HG03575 (cell line): ENCODE data around the gene HIC2.
"Not testable (repeated sequence)": the region's sequence is repeated elsewhere in the genome, so short reads cannot be mapped to it uniquely, and the experiment has no call there.

Source experiments
- ATAC-seq: cut with Tn5 transposase; IDR thresholded peaks from one replicate; pipeline ENCODE4 v1.9.1; 2021; ENCODE audit not compliant: unreplicated experiment, insufficient number of reproducible peaks, low FRiP score; ENCODE audit errors: extremely low read depth

HIC2 gene

GRCh38 chr22:21417227-21417746, at the start of gene HIC2:
TSS of gene HIC2 (plus strand) at chr22:21417371. CDS start at chr22:21442832, 25,461 bp downstream.
- not testable (repeated sequence) for ATAC-seq

- not testable (repeated sequence) for ATAC-seq
Measured at GRCh38 chr22:21368603-21369310, 48.4 kb upstream of the HIC2 start.

GRCh38 chr22:21375880-21376279, 41.3 kb upstream of the HIC2 start:
- not testable (repeated sequence) for ATAC-seq

- ATAC-seq, result not testable (repeated sequence)
Measured at GRCh38 chr22:21383701-21384467, 33.3 kb upstream of the HIC2 start, which contains the start of gene RIMBP3B. TSS of gene RIMBP3B (plus strand) at chr22:21383751. CDS start at chr22:21383859, 108 bp downstream.

- ATAC-seq, result not testable (repeated sequence)
Measured at GRCh38 chr22:21384468-21385357, 32.5 kb upstream of the HIC2 start.

- not testable (repeated sequence) for ATAC-seq
Measured at GRCh38 chr22:21389480-21389879, 27.7 kb upstream of the HIC2 start.

GRCh38 chr22:21390013-21390412, 27.2 kb upstream of the HIC2 start:
- ATAC-seq, result not testable (repeated sequence)

GRCh38 chr22:21394613-21395012, 22.6 kb upstream of the HIC2 start:
- ATAC-seq, result not testable (repeated sequence)

GRCh38 chr22:21401197-21401969, 15.8 kb upstream of the HIC2 start:
- not testable (repeated sequence) for ATAC-seq

- ATAC-seq, result not testable (repeated sequence)
Measured at GRCh38 chr22:21402763-21403314, 14.3 kb upstream of the HIC2 start.

- not testable (repeated sequence) for ATAC-seq
Measured at GRCh38 chr22:21407139-21407538, 10.0 kb upstream of the HIC2 start.

GRCh38 chr22:21407792-21408191, 9.4 kb upstream of the HIC2 start:
- ATAC-seq, result not testable (repeated sequence)

- not testable (repeated sequence) for ATAC-seq
Measured at GRCh38 chr22:21416375-21416774, 796 bp upstream of the HIC2 start.

- not testable (repeated sequence) for ATAC-seq
Measured at GRCh38 chr22:21417853-21418252, 682 bp downstream of the HIC2 start.

GRCh38 chr22:21418974-21419638, 1.9 kb downstream of the HIC2 start:
- ATAC-seq, result not testable (repeated sequence)

GRCh38 chr22:21420180-21420763, 3.1 kb downstream of the HIC2 start:
- ATAC-seq, result not testable (repeated sequence)
